ENCODE data around the gene DSE.

The DSE gene

GRCh38 chr6:116417661-116418060, 46.9 kb downstream of the DSE start:
- no peak for DNase-seq

- DNase-seq = no peak
These were observed 48.5 kb downstream of the DSE start for GRCh38 chr6:116419069-116419786.

DNA sequence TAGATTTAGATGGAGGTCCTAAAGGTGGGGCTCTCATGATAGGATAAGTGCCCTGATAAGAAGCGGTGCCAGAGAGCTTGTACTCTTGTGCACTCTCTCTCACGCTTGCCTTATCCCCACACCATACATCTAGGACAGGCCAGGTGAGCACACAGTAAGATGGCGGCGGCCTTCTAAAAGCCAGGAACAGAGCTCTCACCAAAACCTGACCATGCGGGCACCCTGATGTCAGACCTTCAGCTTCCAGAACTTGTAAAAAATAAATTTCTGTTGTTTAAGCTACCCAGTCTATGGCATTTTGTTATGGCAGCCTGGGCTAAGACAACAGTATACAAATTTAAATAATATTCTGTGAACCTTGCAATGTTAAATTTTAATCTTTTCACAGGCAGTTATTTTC, 49.6 kb downstream of the DSE start:
- no peak for DNase-seq

DNA sequence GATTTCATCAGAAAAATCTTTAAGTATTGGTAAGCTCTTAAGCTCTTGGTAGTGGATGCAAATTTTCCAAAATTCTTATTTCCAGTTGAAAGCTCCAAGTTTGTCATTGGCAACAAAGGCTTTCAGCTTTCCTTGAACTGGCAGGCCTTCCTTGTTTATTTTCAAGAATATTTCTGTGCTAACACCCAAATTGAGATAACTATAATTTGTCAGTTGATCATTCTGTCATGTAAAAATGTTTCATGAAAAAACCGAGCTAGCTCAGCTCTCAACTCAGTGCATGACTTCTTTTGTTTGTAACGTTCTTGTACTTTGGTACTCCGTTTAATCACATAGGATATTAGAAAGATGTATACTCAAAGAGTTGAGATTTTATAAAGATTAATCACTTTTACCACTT, 51.5 kb downstream of the DSE start:
- no peak for DNase-seq

- no peak for DNase-seq
These were observed 53.3 kb downstream of the DSE start for GRCh38 chr6:116424001-116424400.

- DNase-seq = no peak
These were observed 55.8 kb downstream of the DSE start for GRCh38 chr6:116426551-116426950.

DNA sequence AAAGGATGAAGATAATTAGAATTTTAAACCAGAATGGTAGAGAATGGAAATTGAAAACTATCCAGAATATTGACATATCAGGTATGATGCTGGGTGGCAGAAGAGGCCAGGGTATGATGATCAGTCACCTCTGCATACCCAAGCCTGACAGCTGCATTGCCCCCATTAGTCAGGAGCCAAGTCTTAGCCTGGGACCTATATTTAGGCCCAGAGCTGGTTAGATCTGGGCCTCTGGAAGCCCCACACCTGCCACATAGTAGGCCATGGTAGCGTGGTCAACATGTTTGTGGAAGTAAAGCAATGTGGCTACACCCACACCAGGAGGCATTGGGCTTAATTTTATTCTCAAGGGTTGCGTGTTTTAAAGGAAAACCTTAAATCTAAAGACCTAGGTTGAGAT, 58.4 kb downstream of the DSE start:
- no peak for DNase-seq

DNA sequence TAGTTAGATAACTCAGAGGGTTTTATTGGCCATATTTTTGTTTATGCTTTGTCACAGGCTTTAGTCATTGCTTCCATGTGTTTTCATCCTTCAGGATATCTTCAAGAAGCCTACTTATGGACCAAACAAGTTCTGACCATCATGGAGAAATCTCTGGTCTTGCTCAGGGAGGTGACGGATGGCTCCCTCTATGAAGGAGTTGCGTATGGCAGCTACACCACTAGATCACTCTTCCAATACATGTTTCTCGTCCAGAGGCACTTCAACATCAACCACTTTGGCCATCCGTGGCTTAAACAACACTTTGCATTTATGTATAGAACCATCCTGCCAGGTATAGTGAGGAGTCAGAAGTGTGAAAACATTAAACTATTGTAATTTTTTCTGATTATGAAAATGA, 60.1 kb downstream of the DSE start:
- DNase-seq = no peak

- no peak for DNase-seq
These were observed 61.3 kb downstream of the DSE start for GRCh38 chr6:116431964-116432595.

- DNase-seq = no peak
These were observed 62.5 kb downstream of the DSE start for GRCh38 chr6:116433206-116433712.

- DNase-seq = no peak
These were observed 63.4 kb downstream of the DSE start for GRCh38 chr6:116434056-116434725.

- no peak for DNase-seq
These were observed 65.8 kb downstream of the DSE start for GRCh38 chr6:116436586-116436985.

- DNase-seq = no peak
These were observed 66.9 kb downstream of the DSE start for GRCh38 chr6:116437656-116438055.

GRCh38 chr6:116438590-116439448, 68.1 kb downstream of the DSE start:
- no peak for DNase-seq

DNA sequence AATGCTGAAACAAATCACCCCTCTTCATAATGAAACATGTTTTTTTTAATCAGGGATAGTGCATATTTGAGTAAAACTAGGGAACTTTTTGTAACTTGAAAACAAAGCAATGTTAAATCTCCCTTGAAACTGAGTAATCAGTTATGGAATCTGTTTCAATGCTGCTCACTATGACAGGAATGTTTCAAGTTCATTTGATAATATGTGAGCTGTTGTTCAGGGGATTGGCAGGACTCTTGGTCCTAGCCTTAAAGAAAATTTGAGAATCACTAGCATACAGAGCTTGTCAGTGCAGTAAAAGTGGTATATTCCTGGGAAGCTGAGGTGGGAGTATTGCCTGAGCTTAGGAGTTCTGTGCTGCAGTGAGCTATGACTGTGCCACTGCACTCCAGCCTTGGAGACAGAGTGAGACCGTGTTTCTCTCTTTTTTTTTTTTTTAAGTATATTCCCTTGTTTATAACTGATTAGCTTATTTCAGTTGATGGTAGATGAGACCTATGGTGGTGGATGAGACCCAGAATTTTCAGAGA, 68.8 kb downstream of the DSE start:
- DNase-seq = no peak

GRCh38 chr6:116443105-116443504, 72.4 kb downstream of the DSE start:
- no peak for DNase-seq

GRCh38 chr6:116444092-116444491, 73.3 kb downstream of the DSE start:
- no peak for DNase-seq

- no peak for DNase-seq
These were observed 73.8 kb downstream of the DSE start for GRCh38 chr6:116444575-116444974.

DNA sequence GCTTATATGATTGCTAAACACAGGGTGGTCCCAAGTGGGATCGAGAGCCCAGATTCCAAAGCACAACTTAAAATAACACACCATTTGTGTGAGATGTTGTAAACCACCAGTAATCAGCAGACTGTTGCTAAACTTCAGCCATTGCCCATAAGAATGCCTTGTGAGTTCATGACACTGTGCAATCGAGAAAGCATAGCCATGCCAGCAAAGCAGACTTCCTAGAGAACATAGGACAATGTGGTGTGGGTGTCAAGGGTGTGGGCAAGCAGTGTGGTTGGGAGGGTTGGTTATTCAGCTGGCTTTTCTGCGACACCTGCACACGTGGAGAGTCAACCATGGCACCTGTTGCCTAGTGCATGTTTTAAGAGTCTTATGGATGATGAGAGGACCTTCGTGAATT, 74.4 kb downstream of the DSE start:
- peak; percentile 48 to 75 for DNase-seq

DNA sequence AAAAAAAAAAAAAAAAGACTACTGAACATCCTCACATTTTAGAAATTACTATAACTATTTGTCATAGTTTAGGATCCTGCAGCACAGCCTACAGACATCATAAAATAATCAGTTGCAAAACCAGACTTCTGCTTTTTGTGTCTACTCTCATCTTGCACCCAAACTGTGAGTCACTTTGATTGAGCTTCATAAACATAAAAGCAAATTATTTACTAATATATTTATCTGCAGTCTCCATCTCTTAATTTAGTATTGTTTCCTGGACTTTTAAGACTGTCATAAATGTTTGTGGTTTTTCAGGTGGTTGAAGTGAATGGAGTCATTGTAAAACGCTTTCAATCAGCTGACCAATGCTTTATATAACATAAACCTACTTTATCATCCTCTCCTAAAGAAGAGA, 75.7 kb downstream of the DSE start:
- DNase-seq = peak; percentile 79 to 86

DNA sequence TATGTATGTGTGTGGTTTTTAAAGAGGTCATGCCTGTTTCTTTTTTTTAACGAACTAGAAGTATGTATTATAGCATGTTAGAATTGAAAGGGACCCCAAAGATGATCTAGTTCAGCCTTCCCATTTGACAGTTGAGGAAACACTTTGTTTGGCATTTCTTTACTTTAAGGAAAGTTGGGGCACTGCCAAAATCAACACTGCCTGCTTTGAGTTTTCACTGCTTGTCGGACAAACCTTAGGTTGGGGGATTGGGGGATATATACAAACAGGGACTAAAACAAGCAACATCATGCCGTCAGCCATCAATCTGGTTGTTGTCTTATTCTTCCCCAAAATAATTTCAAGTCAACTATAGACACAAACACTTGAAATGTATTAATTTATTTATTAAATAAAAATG, 76.3 kb downstream of the DSE start:
- no peak for DNase-seq

GRCh38 chr6:116447496-116448011, 76.8 kb downstream of the DSE start:
- DNase-seq = peak; percentile 69 to 82

DNA sequence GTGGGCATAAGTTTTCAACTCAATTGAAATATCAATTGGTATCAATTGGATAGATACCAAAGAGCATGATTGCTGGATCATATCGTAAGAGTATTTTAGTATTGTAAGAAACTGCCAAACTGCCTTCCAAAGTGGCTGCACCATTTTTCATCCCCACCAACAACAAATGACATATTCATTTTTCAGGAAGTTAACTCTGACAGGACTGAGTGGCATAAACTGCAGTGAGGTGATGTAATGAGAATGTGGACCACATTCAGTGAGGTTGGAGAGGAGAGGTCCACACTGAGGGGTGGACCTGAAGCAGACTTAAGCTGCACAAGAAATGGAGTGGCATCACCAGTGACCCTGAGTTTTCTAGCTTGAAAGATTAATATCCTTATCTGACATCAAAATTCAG, 78.8 kb downstream of the DSE start:
- no peak for DNase-seq

Measured in inflammatory macrophage treated with lipopolysaccharide for 1 hour (primary cell).